ENCODE measurements around the gene FAM240A. TPM values are rescaled to one million over a fixed set of nuclear protein-coding genes. Genes with fewer than 3 reads are reported as not detected.

Gene FAM240A
- total and polyA plus RNA-seq, 7 donors = 0.01 to 0.96 (median 0.09) TPM; not detected in 3

DNA sequence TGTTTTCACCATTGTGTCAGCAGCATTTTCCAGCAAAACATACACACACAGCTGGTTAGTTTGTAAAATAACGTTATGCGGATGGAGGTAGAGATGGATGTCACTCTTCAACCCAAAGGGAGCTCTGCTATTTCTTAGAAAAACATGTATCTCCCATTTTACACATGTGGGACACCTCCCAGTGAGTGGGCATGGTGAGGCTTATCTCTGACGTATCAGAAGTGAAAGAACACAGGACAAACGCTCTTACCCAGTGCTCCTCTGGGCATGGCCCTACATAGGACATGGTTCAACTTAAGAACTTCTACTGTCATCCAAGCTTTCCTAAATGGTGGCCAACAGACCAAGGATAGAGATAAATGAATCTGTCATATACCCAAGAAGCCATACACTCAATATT, 2.1 kb downstream of the FAM240A start:
- intact Hi-C loops (cut with DNase I) = no loop called here
- ATAC-seq = no peak
- DNase-seq = no peak
- no peaks in the 10 kb centered on the region for H3K27me3 ChIP-seq (ENCODE audit: insufficient read depth in 3 of 3, low read length in 2 of 3)
- H3K4me1 ChIP-seq = peaks cover 15% of the 10 kb centered on the region
- WGBS, 3 donors = 81 to 86% (median 85%) methylated on average over 4 of the region's 4 CpGs
- TF ChIP-seq, protein P1, sequence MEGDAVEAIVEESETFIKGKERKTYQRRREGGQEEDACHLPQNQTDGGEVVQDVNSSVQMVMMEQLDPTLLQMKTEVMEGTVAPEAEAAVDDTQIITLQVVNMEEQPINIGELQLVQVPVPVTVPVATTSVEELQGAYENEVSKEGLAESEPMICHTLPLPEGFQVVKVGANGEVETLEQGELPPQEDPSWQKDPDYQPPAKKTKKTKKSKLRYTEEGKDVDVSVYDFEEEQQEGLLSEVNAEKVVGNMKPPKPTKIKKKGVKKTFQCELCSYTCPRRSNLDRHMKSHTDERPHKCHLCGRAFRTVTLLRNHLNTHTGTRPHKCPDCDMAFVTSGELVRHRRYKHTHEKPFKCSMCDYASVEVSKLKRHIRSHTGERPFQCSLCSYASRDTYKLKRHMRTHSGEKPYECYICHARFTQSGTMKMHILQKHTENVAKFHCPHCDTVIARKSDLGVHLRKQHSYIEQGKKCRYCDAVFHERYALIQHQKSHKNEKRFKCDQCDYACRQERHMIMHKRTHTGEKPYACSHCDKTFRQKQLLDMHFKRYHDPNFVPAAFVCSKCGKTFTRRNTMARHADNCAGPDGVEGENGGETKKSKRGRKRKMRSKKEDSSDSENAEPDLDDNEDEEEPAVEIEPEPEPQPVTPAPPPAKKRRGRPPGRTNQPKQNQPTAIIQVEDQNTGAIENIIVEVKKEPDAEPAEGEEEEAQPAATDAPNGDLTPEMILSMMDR (IDR thresholded peaks at IDR 0.05) = no peak
- H3K36me3 ChIP-seq (ENCODE audit: insufficient read depth in 1 of 2, low read depth in 1 of 2) = no peaks in the 10 kb centered on the region
- no peaks in the 10 kb centered on the region for H3K9me3 ChIP-seq
- H3K27ac ChIP-seq = no peak overlapping the region
- no peak overlapping the region for H3K4me3 ChIP-seq

DNA sequence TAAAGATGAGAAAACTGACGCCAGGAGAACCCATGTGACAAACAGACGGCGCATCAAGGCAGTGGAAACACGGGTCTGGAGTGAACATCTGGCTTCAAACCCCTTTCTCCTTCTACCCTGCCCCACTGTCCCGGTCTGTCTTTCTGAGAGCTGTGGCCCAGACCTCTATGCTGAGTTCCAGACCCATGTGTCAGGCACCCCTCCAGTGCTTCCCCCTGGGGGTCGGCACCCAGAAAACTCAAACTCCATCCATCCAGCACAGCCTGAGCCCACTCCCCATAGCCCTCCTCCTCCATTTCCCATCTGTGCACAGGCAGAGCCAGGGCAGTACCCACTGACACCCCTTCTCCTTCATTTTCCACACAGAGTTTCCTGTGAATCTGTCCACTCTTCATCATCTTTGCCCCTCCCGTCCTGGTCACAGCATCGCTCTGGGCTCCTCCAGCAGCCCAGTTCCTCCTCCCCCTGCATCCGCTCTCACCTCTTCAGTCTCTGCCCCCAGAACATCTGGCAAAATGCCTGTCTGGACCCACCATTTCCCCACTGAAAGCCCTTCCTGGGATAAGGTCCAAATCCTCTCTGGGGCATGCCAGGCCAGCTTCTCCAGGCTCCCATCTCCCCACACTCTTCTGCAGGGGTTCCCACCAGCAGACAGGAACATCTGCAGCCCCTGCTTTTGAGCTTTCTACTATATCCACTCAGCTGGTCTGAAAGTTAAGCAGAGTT, 2.9 kb downstream of the FAM240A start:
- Histone ChIP-seq H3K36me3 (ENCODE audit: insufficient read depth in 1 of 2, low read depth in 1 of 2) (no peaks in the 10 kb centered on the region), H3K4me1 (peaks cover 10% of the 10 kb centered on the region), H3K9me3 (no peaks in the 10 kb centered on the region), H3K27ac (no peak overlapping the region), H3K27me3 (ENCODE audit: insufficient read depth in 3 of 3, low read length in 2 of 3) (no peaks in the 10 kb centered on the region), H3K4me3 (no peak overlapping the region)
- no peak for ATAC-seq
- TF ChIP-seq, protein P1 (IDR thresholded peaks at IDR 0.05) = no peak
- DNase-seq = no peak
- intact Hi-C loops (cut with DNase I) = no loop called here
- 66 to 83% (median 76%) methylated on average over 9 of the region's 9 CpGs for WGBS, 3 donors

DNA sequence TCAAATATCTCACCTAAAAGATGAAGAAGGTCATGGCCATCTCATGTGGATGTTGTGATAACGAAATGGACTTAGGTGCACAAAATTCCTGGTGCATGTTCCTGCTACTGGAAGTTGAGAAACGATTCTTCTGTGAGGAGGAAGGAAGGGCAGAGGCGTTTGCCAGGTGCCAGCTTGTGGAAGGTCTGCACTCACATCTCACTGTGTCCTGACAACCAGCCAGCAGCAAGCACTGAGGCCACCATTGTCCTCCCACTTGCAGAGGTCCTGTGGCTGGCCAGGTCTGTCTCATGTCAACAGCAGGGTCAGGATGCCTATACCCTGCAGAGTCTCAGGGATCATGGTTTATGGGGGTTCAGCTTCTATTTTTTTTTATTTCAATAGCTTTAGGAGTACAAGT, 3.7 kb downstream of the FAM240A start:
- intact Hi-C loops (cut with DNase I) = no loop called here
- 42 to 54% (median 49%) methylated on average over 3 of the region's 3 CpGs for WGBS, 3 donors

DNA sequence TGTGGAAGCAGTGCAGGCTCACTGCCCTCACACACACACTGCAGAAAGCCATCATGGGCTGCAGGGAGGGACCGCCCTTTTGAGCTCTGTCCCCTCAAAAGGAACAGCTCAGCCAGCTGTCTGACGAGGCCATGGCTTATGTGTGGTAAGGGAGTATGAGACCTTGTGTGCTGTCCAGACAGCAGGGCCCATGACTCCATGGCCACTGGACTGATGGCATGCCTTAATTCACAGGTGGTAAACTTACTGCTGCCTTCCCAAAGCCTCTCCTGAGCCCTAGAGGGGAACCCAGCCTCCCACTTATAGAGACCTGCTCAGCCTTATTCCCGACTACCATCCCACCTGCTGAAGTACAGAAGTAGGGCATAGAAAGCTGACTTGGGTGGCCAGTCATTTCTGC, 5.6 kb downstream of the FAM240A start:
- no peaks in the 10 kb centered on the region for H3K4me1 ChIP-seq
- no peak for ATAC-seq
- WGBS, 3 donors = 90 to 93% (median 92%) methylated on average over 3 of the region's 3 CpGs
- no peak overlapping the region for H3K4me3 ChIP-seq
- TF ChIP-seq, protein P1 (IDR thresholded peaks at IDR 0.05) = no peak
- H3K9me3 ChIP-seq = no peaks in the 10 kb centered on the region
- intact Hi-C loops (cut with DNase I) = no loop called here
- H3K27me3 ChIP-seq (ENCODE audit: insufficient read depth in 3 of 3, low read length in 2 of 3) = no peaks in the 10 kb centered on the region
- no peaks in the 10 kb centered on the region for H3K36me3 ChIP-seq (ENCODE audit: insufficient read depth in 1 of 2, low read depth in 1 of 2)
- no peak overlapping the region for H3K27ac ChIP-seq
- no peak for DNase-seq

More for the DNA sequence above, 3.7 kb downstream of the FAM240A start:
- no peaks in the 10 kb centered on the region for H3K36me3 ChIP-seq (ENCODE audit: insufficient read depth in 1 of 2, low read depth in 1 of 2)
- no peak overlapping the region for H3K27ac ChIP-seq
- ATAC-seq (no peak), DNase-seq (no peak)
- TF ChIP-seq, protein P1 (IDR thresholded peaks at IDR 0.05) = no peak
- H3K4me3 ChIP-seq = no peak overlapping the region
- peaks cover 10% of the 10 kb centered on the region for H3K4me1 ChIP-seq
- no peaks in the 10 kb centered on the region for H3K27me3 ChIP-seq (ENCODE audit: insufficient read depth in 3 of 3, low read length in 2 of 3)
- no peaks in the 10 kb centered on the region for H3K9me3 ChIP-seq
